NCI-H345 treated with DMSO at 0.1 percent for 48 hours (cell line): ENCODE results near the gene OPN1SW.

ENCODE experiments used
- DNase-seq: peaks from one replicate; lab custom pipeline; 2025; ENCODE audit not compliant: unreplicated experiment; lab: John Stamatoyannopoulos, UW

The OPN1SW gene

DNA sequence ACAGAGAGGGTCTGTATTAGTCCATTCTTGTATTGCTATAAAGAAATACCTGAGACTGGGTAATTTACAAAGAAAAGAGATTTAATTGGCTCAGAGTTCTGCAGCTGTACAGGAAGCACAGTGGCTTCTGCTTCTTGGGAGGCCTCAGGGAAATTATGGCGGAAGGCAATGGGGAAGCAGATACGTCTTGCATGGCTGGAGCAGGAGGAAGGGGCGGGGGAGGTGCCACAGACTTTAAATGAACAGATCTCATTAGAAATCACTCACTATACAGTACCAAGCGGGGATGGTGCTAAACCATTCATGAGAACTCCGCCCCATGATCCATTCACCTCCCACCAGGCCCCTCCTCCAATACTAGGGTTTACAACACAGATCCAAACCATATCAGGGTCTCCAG is 40.2 kb downstream of the OPN1SW start:
- no peak for DNase-seq

DNA sequence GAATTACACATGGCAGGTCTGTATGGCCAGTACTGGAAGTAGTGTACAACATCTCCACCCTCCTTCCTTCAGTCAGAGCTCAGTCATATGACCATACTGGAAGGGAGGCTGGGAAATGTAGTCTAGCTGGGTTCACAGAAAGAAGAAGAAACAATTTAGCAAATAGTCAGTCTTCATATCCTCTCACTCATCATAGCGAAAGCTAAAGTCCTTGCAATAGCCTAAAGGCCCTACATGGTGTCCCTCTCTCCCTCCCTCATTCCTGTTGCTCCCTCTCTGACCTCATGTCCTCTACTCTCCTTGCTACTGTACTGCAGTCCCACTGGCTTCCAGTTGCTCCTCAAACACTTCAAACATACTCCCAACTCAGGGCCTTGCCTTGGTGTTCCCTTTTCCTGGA is 40.7 kb downstream of the OPN1SW start:
- no peak for DNase-seq

- DNase-seq = no peak
Observed at GRCh38 chr7:128733278-128733645, 42.3 kb downstream of the OPN1SW start.

DNA sequence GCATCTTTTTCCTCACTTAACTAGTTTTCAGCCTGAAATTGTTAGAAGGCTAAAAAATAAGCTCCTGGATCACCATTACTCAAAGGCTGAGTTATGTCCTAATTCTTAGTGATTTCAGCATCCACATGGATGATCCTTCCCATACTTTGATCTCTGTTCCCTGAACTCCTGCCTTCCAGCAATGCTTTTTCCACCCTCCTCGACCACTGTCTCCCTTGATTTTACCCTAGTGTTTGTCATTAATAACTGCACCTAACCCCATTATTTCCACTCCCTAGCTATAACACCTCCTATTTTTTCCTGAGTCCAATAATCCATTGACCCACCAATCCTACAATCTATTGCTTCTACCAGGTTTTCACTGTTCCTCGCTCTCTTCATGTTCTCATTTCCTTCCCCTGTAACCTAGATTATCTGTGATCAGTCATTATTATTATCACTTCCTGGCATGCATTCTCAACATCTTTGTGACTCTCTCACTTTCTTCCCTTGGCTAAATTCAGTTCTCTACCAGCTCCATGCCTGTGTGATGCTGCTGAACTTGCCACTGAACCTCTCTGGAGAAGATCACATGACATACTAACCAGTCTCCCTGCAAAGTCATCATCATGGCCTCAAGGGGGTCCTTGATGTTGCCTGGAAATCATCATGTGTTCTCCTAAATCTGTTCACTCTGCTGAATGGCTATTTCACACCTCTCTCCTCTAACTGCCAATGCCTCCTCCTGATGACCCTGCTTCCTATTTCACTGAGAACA is 42.9 kb downstream of the OPN1SW start:
- no peak for DNase-seq

GRCh38 chr7:128731184-128731583 is 44.4 kb downstream of the OPN1SW start:
- DNase-seq = no peak

GRCh38 chr7:128729494-128729893 is 46.1 kb downstream of the OPN1SW start:
- no peak for DNase-seq

- DNase-seq = no peak
Observed at GRCh38 chr7:128728598-128728997, 47.0 kb downstream of the OPN1SW start.

DNA sequence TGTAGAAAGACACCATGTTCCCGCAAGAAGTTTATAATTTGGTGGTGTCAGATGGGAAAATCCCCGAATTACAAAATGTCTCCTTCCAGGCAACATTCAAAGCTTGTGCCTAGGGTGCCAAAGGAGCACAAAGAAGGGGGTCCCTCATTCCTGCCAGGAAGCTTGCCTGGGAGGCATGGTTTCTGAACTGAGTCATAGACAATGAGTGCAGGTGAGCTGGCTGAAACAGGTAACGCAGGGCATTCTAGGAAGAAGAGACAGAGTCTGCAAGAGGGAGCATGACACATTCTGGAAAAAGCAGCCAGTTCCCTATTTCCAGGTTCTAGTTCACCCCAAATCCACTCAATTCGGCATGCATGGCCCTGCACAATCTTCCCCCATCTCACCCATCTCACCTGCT is 48.4 kb downstream of the OPN1SW start:
- DNase-seq = no peak

- DNase-seq = no peak
Observed at GRCh38 chr7:128726737-128727072, 48.9 kb downstream of the OPN1SW start.

DNA sequence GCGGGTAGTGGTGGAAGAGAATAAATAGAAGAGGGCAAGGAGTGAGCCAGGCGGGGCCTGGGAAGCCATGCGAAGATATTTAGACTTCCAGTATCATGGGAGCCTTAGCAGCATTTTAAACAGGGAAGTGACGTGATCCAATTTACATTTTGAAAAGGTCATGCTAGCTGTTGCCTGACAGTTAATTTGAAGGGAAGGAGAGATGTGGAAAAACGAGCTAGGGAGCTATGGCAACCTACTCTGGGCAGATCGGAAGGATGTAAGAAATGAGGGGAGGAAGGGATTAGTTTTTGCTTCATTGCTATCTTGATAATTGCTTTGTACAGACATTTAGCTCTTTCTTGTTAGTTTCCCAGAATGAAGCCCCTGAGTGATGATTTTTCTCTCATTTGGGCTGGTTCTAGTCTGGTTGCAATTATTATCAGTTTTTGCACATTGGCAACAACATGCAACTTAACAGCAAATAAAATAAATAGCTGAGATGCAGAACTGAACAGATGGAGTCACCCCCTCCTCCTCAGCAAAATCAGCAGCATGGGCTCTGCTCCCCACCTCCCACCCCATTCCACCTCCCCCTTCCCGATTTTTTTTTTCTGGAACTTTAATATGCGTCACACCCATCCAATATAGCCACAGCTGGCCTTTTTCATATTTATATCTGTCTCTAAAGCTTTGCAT is 49.4 kb downstream of the OPN1SW start:
- no peak for DNase-seq

DNA sequence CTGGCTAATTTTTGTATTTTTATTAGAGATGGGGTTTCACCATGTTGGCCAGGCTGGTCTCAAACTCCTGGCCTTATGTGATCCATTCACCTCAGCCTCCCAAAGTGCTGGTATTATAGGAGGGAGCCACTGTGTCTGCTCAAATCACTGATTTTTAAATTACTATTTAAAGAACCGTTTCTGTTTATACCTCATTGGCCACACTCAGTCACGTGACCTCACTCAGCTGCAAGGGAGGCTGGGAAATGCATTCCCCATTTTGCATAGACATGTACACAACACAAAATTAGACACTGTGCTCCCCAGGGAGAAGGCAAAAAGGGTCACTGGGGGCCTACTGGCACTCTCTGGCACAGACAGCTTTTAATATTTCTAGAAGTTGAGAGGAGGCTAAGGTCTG is 50.1 kb downstream of the OPN1SW start:
- no peak for DNase-seq

- DNase-seq = no peak
Observed at GRCh38 chr7:128724743-128725142, 50.9 kb downstream of the OPN1SW start.
